Measurements from ENCODE around the gene BCAR1.

BCAR1 gene

DNA sequence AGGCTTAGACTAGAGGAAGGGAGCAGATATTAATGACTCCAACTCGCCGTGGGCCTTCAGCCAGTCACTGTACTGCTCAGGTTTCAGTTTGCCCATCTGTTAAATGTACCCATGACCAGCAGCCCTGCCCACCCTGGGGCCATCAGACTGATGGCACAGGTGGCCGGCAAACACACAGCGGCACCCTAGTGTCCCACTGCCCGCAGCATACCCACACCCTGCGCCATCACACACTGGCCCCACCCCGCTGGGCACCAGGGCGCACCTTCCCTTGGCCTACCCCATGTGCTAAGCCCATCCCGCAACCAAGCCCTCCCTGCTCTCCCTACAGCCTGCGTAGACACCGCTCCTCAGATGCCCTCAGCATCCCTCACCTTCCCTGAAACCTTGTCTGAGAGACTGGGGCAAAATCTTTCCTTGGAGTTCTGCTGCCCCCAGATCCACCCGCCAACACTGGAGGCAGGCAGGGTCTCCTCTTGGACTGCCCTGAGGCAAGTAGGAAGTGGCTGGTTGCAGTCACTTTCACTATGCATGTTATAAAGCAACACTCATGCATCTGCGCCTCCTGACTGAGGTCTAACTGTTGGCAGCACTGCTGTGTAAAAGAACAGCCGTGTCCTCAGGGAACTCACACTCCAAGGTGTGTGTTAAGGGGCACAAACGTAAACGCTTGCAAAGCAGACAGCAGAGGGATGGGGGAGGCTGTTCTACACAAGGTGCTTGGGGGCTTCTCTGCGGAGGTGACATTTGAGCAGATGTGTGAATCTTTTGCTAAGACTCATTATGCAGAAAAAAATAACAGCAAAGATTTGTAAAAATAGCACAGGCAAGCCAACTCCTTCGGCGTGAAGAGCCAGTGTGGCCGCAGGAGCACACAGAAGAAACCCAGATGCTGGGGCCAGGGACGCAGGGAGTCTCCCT, 6.7 kb upstream of the BCAR1 start:
- no peak overlapping the region for H3K4me3 ChIP-seq (ENCODE audit: low read length)
- no peak for DNase-seq (ENCODE audit: low read depth)
- TF ChIP-seq, protein P1, sequence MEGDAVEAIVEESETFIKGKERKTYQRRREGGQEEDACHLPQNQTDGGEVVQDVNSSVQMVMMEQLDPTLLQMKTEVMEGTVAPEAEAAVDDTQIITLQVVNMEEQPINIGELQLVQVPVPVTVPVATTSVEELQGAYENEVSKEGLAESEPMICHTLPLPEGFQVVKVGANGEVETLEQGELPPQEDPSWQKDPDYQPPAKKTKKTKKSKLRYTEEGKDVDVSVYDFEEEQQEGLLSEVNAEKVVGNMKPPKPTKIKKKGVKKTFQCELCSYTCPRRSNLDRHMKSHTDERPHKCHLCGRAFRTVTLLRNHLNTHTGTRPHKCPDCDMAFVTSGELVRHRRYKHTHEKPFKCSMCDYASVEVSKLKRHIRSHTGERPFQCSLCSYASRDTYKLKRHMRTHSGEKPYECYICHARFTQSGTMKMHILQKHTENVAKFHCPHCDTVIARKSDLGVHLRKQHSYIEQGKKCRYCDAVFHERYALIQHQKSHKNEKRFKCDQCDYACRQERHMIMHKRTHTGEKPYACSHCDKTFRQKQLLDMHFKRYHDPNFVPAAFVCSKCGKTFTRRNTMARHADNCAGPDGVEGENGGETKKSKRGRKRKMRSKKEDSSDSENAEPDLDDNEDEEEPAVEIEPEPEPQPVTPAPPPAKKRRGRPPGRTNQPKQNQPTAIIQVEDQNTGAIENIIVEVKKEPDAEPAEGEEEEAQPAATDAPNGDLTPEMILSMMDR (conservative IDR thresholded peaks at IDR 0.05; ENCODE audit: low read depth, low read length) = no peak

DNA sequence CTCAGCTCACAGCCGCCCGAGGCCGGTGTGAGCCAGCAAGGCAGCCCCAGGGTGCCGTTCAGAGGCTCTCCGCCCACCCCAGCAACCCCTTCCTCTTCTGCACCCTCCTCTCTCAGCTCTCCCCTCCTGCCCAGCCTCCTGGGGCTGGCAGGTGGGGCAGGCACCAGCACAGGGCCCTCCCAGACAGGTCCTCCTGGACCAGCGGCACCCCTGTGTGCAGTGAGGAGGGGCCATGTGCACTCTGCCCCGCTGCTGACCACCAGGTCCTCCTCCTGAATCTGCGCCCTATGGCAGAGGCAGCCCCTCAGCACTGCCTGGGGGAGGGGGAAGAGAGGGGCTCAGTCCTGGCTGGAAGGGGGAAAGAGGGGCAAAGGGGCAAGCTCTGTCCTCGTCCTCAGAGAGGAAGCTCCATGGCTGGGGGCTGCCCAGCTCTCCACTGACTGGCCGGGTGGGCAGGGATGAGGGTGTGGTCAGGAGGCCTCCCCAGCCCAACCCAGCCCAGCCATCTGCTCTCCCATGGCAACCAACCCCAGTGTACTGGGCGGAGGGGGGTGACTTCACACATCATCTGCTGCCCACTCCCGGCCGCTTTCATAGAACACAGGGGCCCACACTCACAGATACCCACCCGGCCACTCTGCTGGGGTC, 5.4 kb upstream of the BCAR1 start:
- TF ChIP-seq, protein P1 (conservative IDR thresholded peaks at IDR 0.05; ENCODE audit: low read depth, low read length) = no peak
- no peak for DNase-seq (ENCODE audit: low read depth)
- H3K4me3 ChIP-seq (ENCODE audit: low read length) = peak overlapping the region; percentile 3

DNA sequence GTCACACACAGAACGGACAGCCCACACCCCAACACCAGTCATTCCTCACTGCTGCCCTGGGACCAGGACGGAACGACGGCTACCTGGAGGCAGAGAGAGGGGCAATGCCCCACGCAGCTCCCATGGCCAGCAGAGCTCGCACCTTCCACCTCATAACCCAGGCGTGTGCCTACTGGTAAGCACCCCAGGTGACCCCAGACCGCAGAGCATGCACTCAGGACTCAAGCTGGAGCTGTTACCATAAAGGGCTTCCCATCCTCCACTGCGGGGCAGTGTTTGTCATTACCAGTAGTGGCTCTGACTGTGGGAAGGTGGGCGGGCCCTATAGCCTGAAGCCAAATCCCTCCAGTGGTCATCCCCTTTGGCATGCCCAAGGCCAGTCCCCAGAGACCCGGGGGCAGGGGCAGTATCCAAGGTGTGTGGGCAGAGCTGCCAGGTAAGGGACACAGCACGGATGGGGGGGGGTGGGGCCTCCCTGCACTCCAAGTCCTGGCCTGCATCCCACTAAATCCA, 4.7 kb upstream of the BCAR1 start:
- no peak for DNase-seq (ENCODE audit: low read depth)
- no peak overlapping the region for H3K4me3 ChIP-seq (ENCODE audit: low read length)
- TF ChIP-seq, protein P1 (conservative IDR thresholded peaks at IDR 0.05; ENCODE audit: low read depth, low read length) = no peak

DNA sequence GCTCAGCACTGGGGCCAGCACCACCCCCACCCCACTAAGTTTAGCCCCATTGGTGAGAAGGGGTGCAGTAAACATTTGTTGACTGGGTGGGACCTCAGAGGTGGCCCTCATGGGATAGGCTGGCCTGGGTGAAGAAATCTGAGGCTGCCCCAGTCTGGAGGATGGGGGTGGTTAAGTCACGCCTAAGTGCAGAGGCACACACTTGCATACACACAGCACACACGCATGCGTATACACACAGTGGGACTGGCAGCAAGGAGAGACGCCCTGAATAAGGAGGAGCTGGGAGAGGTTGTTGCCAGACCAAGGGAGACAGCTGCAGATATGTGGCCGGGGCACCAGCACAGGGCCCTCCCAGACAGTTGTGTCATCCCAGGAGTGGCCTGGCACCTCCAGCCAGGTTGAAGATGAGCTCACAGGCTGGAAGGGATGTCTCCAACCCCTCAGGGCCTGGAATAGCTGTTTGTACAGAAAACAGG, 3.0 kb upstream of the BCAR1 start:
- TF ChIP-seq, protein P1 (conservative IDR thresholded peaks at IDR 0.05; ENCODE audit: low read depth, low read length) = no peak
- DNase-seq (ENCODE audit: low read depth) = no peak
- H3K4me3 ChIP-seq (ENCODE audit: low read length) = no peak overlapping the region

DNA sequence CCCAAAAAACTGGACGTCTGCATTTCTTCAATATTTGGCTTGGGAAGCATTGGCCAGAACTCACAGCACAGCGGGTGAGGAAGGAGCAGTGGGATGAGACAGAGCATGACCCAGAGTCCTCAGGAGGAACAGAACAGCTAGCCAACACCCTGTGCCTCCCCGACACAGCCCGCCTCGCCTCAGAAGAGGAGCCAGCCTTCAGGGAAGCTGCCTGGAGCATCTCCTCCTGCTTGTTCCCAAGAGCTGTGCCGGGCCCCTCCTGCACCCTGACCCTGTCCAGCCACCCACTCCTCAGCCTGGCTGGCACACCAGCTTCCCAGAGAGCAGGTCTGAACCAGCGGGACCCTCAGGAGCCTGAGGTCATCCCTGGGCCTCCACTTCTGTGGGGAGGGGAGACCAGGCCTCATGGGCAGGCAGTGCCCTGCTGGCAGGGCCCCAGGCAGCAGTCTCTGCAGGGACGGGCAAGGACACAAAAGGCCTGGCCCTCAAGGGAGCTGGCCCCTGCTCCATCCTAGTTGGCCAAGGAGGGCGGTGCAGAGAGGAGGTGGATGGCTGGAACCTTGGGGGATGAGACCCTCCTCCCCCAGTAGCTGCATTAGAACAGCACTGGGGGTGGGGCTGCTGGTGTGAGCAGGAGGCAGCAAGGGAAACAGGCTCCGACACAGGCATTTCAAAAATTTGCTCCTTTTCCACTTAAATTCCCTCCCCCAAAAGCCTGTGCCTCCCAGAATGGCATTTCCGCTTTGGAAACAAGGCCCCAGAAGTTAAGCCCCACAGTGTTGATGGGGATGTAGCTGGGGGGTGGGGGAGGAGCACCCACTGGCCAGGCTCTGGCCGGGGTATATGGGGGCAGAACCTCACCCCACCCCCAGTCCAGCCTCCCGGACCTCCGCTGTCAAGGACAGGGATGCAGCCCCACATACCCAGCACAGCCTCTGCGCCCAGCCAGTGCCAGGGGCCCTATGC, 1.8 kb upstream of the BCAR1 start:
- DNase-seq (ENCODE audit: low read depth) = peak; percentile 77
- peak overlapping the region; percentile 6 for H3K4me3 ChIP-seq (ENCODE audit: low read length)
- TF ChIP-seq, protein P1 (conservative IDR thresholded peaks at IDR 0.05; ENCODE audit: low read depth, low read length) = no peak

DNA sequence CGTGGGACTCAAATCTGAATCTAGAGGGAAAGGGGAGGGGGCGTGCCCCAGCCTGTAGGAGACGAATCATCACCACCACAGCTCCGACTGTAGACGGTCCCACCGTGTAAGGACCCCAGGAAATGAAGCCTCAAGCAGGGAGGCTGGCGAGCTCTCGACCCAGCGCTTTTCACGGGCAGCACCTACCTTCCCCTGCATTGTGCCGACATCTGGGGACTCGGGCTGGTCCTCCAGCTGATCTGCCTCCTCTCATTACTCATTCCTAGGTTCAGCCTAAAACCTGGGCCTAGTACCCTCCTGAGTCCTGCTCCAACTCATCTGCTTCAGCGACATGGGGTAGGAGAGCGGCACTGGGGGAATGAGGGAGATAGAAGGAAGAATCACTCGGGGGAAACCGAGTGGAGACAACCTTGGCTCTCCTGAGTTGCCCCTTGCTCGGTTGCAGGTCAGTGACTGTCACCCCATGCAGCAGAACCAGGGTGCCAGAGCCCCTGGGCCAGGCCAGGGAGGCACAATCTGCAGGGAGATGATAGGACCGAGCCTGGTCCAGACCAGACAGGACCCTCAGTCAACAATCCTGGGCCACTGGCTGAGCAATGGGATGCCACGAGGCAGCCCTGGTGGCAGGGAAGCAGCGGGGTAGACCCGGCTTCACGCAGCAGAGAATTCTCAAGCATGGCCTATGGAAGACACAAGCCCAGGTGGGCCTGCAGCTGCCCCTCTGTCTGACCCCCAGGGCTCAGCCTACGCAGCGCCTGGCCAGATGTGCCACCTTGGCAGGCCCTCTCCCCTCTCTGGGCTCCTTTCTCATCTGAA, 833 bp upstream of the BCAR1 start:
- TF ChIP-seq, protein P1 (conservative IDR thresholded peaks at IDR 0.05; ENCODE audit: low read depth, low read length) = no peak
- no peak for DNase-seq (ENCODE audit: low read depth)
- H3K4me3 ChIP-seq (ENCODE audit: low read length) = peak overlapping the region; percentile 9
